ENCODE data around the gene NELL1. TPM values are rescaled to one million over a fixed set of nuclear protein-coding genes. Genes with fewer than 3 reads are reported as not detected.

NELL1 gene
- total and polyA plus RNA-seq, 9 donors: 5.5 to 9.9 (median 7.6) TPM

- Histone ChIP-seq H3K27ac (ENCODE audit: low read length) (no peak overlapping the region), H3K4me1 (ENCODE audit: control insufficient read depth, insufficient read depth, low read length) (no peaks in the 10 kb centered on the region), H3K27me3 (ENCODE audit: control insufficient read depth, insufficient read depth, low read length) (no peaks in the 10 kb centered on the region), H3K9me3 (replicated peaks; ENCODE audit: control insufficient read depth, low read depth, low read length) (no peaks in the 10 kb centered on the region), H3K36me3 (ENCODE audit: control insufficient read depth, insufficient read depth, low read length) (no peaks in the 10 kb centered on the region), H3K4me3 (ENCODE audit: low read length) (no peak overlapping the region)
- no peak for DNase-seq
- 71% methylated on average over 3 of the region's 7 CpGs for WGBS (ENCODE audit: insufficient coverage)
These were observed 121.2 kb downstream of the NELL1 start for GRCh38 chr11:20790622-20791021.

DNA sequence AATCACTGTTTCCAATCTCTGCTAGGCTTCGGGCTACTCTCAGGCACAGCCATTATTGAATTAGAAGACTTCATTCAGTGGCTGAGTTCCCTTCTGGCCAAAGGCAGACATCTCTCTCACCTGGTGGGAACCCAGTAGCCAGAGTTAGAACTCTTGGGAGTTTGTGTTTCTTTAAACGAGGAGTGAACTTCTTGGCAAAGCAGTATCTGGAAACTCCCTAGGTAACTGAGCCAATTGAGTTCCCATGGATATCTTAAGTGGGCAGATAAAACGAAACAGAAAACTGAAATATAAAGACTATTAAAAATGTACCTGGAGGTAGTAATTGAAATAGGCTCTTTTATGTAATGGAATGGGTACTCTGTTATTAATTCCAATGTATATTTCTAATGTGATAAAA, 125.6 kb downstream of the NELL1 start:
- Histone ChIP-seq H3K4me3 (ENCODE audit: low read length) (no peak overlapping the region), H3K27ac (ENCODE audit: low read length) (no peak overlapping the region), H3K4me1 (ENCODE audit: control insufficient read depth, insufficient read depth, low read length) (no peaks in the 10 kb centered on the region), H3K36me3 (ENCODE audit: control insufficient read depth, insufficient read depth, low read length) (no peaks in the 10 kb centered on the region), H3K27me3 (ENCODE audit: control insufficient read depth, insufficient read depth, low read length) (no peaks in the 10 kb centered on the region), H3K9me3 (replicated peaks; ENCODE audit: control insufficient read depth, low read depth, low read length) (no peaks in the 10 kb centered on the region)
- DNase-seq: no peak
- WGBS (ENCODE audit: insufficient coverage): 51% methylated on average over 2 of the region's 3 CpGs

- Histone ChIP-seq H3K27me3 (ENCODE audit: control insufficient read depth, insufficient read depth, low read length) (no peaks in the 10 kb centered on the region), H3K27ac (ENCODE audit: low read length) (no peak overlapping the region), H3K9me3 (replicated peaks; ENCODE audit: control insufficient read depth, low read depth, low read length) (peaks cover 7% of the 10 kb centered on the region), H3K4me1 (ENCODE audit: control insufficient read depth, insufficient read depth, low read length) (no peaks in the 10 kb centered on the region), H3K4me3 (ENCODE audit: low read length) (no peak overlapping the region), H3K36me3 (ENCODE audit: control insufficient read depth, insufficient read depth, low read length) (no peaks in the 10 kb centered on the region)
- DNase-seq: no peak
- 50% methylated on average over 1 of the region's 1 CpG for WGBS (ENCODE audit: insufficient coverage)
These were observed 138.9 kb downstream of the NELL1 start for GRCh38 chr11:20808328-20808727.

DNA sequence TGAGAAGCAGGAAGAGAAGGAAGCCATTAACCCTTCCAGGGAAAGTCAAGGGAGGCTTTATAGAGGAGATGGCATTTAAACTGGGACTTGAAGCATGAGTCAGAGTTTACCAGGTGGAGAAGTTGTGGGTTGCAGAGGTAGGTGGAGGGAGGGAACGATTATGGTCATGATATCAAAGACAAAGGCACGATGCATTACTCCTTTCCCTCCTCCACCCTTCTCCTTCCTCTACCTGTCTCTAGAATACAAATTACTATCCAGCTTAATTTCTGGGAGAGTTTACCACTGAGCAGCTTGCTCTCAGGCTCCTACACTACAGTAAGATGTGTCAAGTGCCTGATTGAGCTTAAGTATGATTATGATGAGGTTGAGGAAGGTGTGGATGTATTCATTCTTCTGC, 151.7 kb downstream of the NELL1 start:
- H3K9me3 ChIP-seq (replicated peaks; ENCODE audit: control insufficient read depth, low read depth, low read length): no peaks in the 10 kb centered on the region
- H3K27ac ChIP-seq (ENCODE audit: low read length): no peak overlapping the region
- H3K4me1 ChIP-seq (ENCODE audit: control insufficient read depth, insufficient read depth, low read length): no peaks in the 10 kb centered on the region
- no peak for DNase-seq
- no peaks in the 10 kb centered on the region for H3K36me3 ChIP-seq (ENCODE audit: control insufficient read depth, insufficient read depth, low read length)
- no CpG with 5 or more reads among the region's 2 CpGs for WGBS (ENCODE audit: insufficient coverage)
- H3K27me3 ChIP-seq (ENCODE audit: control insufficient read depth, insufficient read depth, low read length): no peaks in the 10 kb centered on the region
- H3K4me3 ChIP-seq (ENCODE audit: low read length): no peak overlapping the region

- Histone ChIP-seq H3K27ac (ENCODE audit: low read length) (no peak overlapping the region), H3K27me3 (ENCODE audit: control insufficient read depth, insufficient read depth, low read length) (no peaks in the 10 kb centered on the region), H3K4me3 (ENCODE audit: low read length) (no peak overlapping the region)
These were observed 152.1 kb downstream of the NELL1 start for GRCh38 chr11:20821470-20821869.

GRCh38 chr11:20824773-20825172, 155.4 kb downstream of the NELL1 start:
- no peaks in the 10 kb centered on the region for H3K36me3 ChIP-seq (ENCODE audit: control insufficient read depth, insufficient read depth, low read length)
- H3K9me3 ChIP-seq (replicated peaks; ENCODE audit: control insufficient read depth, low read depth, low read length): no peaks in the 10 kb centered on the region
- no peaks in the 10 kb centered on the region for H3K27me3 ChIP-seq (ENCODE audit: control insufficient read depth, insufficient read depth, low read length)
- no CpG with 5 or more reads among the region's 2 CpGs for WGBS (ENCODE audit: insufficient coverage)
- no peak overlapping the region for H3K4me3 ChIP-seq (ENCODE audit: low read length)
- no peak for DNase-seq
- no peak overlapping the region for H3K27ac ChIP-seq (ENCODE audit: low read length)
- H3K4me1 ChIP-seq (ENCODE audit: control insufficient read depth, insufficient read depth, low read length): no peaks in the 10 kb centered on the region

More at GRCh38 chr11:20821470-20821869, 152.1 kb downstream of the NELL1 start:
- no peaks in the 10 kb centered on the region for H3K36me3 ChIP-seq (ENCODE audit: control insufficient read depth, insufficient read depth, low read length)
- no peak for DNase-seq
- no peaks in the 10 kb centered on the region for H3K9me3 ChIP-seq (replicated peaks; ENCODE audit: control insufficient read depth, low read depth, low read length)
- H3K4me1 ChIP-seq (ENCODE audit: control insufficient read depth, insufficient read depth, low read length): no peaks in the 10 kb centered on the region

DNA sequence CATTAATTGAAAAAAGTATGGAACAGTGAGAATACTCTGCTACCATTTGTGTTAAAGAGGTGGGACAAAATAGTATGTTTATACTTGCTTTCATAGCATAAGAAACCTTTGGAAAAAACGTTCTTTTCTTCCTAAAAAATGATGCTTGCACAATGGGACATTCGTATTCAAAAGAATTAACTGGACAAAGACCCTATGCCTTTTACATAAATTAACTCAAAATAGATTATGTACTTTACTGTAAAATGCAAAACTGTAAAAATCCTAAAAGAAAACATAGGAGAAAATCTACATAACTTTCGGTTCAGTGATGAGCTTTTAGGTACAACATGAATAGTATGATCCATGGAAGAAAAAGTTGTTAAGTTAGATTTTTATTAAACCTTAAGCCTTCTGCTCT, 166.2 kb downstream of the NELL1 start:
- DNase-seq: no peak
- Histone ChIP-seq H3K9me3 (replicated peaks; ENCODE audit: control insufficient read depth, low read depth, low read length) (no peaks in the 10 kb centered on the region), H3K27me3 (ENCODE audit: control insufficient read depth, insufficient read depth, low read length) (no peaks in the 10 kb centered on the region), H3K4me1 (ENCODE audit: control insufficient read depth, insufficient read depth, low read length) (no peaks in the 10 kb centered on the region), H3K27ac (ENCODE audit: low read length) (no peak overlapping the region), H3K4me3 (ENCODE audit: low read length) (no peak overlapping the region), H3K36me3 (ENCODE audit: control insufficient read depth, insufficient read depth, low read length) (no peaks in the 10 kb centered on the region)
- WGBS (ENCODE audit: insufficient coverage): no CpG with 5 or more reads among the region's 3 CpGs

DNA sequence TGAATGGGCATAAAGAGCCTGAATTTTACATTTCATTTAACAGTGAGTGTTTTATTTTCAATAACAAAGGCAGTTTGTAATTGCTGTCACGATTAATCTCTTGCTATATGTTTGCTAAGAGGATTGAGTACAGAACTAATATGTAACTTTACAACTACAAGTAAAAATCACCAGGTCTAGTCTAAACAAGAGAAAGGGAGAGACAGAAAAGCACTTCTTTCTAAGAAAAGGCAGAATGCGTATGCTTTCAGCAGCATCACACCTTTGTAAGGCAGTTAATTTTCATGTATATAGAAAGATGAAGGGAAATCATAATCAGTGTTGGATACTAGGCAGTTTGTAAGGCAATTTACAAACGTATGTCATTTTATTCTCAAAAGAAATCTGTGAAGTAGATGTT, 169.8 kb downstream of the NELL1 start:
- H3K36me3 ChIP-seq (ENCODE audit: control insufficient read depth, insufficient read depth, low read length): no peaks in the 10 kb centered on the region
- no peak overlapping the region for H3K4me3 ChIP-seq (ENCODE audit: low read length)
- WGBS (ENCODE audit: insufficient coverage): no CpG with 5 or more reads among the region's 3 CpGs
- no peak for DNase-seq
- no peak overlapping the region for H3K27ac ChIP-seq (ENCODE audit: low read length)
- H3K4me1 ChIP-seq (ENCODE audit: control insufficient read depth, insufficient read depth, low read length): no peaks in the 10 kb centered on the region
- H3K27me3 ChIP-seq (ENCODE audit: control insufficient read depth, insufficient read depth, low read length): no peaks in the 10 kb centered on the region
- no peaks in the 10 kb centered on the region for H3K9me3 ChIP-seq (replicated peaks; ENCODE audit: control insufficient read depth, low read depth, low read length)

DNA sequence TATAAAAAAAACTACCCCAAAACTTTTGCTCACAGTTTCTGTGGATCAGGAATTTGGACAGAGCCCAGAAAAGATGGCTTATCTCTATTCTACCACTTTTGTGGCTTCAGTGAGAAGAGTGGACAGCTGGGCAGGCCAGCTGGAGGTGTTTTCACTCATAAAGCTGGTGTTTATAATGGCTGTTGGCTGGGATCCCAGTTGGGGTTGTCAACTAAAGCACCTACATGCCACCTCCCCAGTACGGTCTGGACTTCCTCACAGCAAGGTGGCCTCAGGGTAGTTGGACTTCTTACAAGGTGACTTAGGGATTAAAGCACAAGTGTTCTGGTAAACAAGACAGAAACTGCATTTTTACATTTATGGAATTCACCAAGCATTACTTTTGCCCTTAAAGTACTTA, 171.0 kb downstream of the NELL1 start:
- H3K36me3 ChIP-seq (ENCODE audit: control insufficient read depth, insufficient read depth, low read length): no peaks in the 10 kb centered on the region
- H3K27me3 ChIP-seq (ENCODE audit: control insufficient read depth, insufficient read depth, low read length): no peaks in the 10 kb centered on the region
- H3K27ac ChIP-seq (ENCODE audit: low read length): no peak overlapping the region
- no peak overlapping the region for H3K4me3 ChIP-seq (ENCODE audit: low read length)
- peak; percentile 0 for DNase-seq
- H3K9me3 ChIP-seq (replicated peaks; ENCODE audit: control insufficient read depth, low read depth, low read length): no peaks in the 10 kb centered on the region
- H3K4me1 ChIP-seq (ENCODE audit: control insufficient read depth, insufficient read depth, low read length): no peaks in the 10 kb centered on the region
- WGBS (ENCODE audit: insufficient coverage): no CpG with 5 or more reads among the region's 1 CpG

GRCh38 chr11:20844216-20844615, 174.8 kb downstream of the NELL1 start:
- peak; percentile 75 for DNase-seq
- H3K36me3 ChIP-seq (ENCODE audit: control insufficient read depth, insufficient read depth, low read length): no peaks in the 10 kb centered on the region
- no peaks in the 10 kb centered on the region for H3K27me3 ChIP-seq (ENCODE audit: control insufficient read depth, insufficient read depth, low read length)
- H3K9me3 ChIP-seq (replicated peaks; ENCODE audit: control insufficient read depth, low read depth, low read length): no peaks in the 10 kb centered on the region
- H3K4me1 ChIP-seq (ENCODE audit: control insufficient read depth, insufficient read depth, low read length): no peaks in the 10 kb centered on the region
- H3K27ac ChIP-seq (ENCODE audit: low read length): no peak overlapping the region
- WGBS (ENCODE audit: insufficient coverage): no CpG with 5 or more reads among the region's 2 CpGs
- no peak overlapping the region for H3K4me3 ChIP-seq (ENCODE audit: low read length)

DNA sequence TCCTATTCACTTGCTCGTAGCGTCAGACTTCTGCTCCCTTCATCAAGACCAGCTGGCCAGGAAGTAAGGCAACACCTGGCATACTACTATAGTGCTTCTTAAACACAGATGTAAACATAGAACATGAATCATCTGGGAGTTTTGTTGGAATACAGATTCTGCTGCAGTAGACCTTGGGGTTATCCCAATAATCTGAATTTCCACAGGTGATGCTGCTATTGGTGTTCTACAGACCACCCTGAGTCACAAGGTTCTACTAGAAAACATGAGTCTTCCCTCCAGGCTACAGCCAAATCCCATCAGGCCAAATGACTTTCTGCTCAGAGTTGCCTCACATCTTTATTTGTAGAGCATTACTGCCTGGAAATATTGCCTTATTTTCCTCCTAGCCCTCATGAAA, 175.2 kb downstream of the NELL1 start:
- no CpG with 5 or more reads among the region's 2 CpGs for WGBS (ENCODE audit: insufficient coverage)
- peak; percentile 78 for DNase-seq
- no peak overlapping the region for H3K4me3 ChIP-seq (ENCODE audit: low read length)
- no peak overlapping the region for H3K27ac ChIP-seq (ENCODE audit: low read length)
- H3K4me1 ChIP-seq (ENCODE audit: control insufficient read depth, insufficient read depth, low read length): no peaks in the 10 kb centered on the region
- H3K36me3 ChIP-seq (ENCODE audit: control insufficient read depth, insufficient read depth, low read length): no peaks in the 10 kb centered on the region
- no peaks in the 10 kb centered on the region for H3K9me3 ChIP-seq (replicated peaks; ENCODE audit: control insufficient read depth, low read depth, low read length)
- no peaks in the 10 kb centered on the region for H3K27me3 ChIP-seq (ENCODE audit: control insufficient read depth, insufficient read depth, low read length)
